Panc1 (cell line): ENCODE measurements around the gene HOXB2.

Experiments used
- POLR2AphosphoS5 ChIP-seq: IDR thresholded peaks from 2 replicates; pipeline ENCODE4 v1.6.1; 2012; ENCODE audit warnings: mild to moderate bottlenecking, low read depth, low read length, moderate library complexity
- REST ChIP-seq, 2 experiments: IDR thresholded peaks; 2 replicates each; pipeline ENCODE4 v1.6.1; 2011 to 2012; ENCODE audit warnings: low read depth in 2 of 2, control low read depth in 1 of 2, low read length in 1 of 2, mild to moderate bottlenecking in 1 of 2, moderate library complexity in 1 of 2; ENCODE audit not compliant: insufficient read depth in 1 of 2
- SIN3A ChIP-seq: IDR thresholded peaks from 2 replicates; pipeline ENCODE4 v1.6.1; 2012; ENCODE audit warnings: low read depth, mild to moderate bottlenecking, low read length, moderate library complexity, borderline replicate concordance; ENCODE audit not compliant: insufficient read depth
- TCF7L2 ChIP-seq: IDR thresholded peaks from 2 replicates; pipeline ENCODE4 v1.6.1; 2011; ENCODE audit warnings: mild to moderate bottlenecking, low read depth, low read length, inconsistent platforms
- TF ChIP-seq, protein P1 (sequence below): fragments of 450-650 bp; IDR thresholded peaks from 2 replicates; pipeline ENCODE4 v1.5.1; 2017; ENCODE audit warnings: mild to moderate bottlenecking

DNA sequence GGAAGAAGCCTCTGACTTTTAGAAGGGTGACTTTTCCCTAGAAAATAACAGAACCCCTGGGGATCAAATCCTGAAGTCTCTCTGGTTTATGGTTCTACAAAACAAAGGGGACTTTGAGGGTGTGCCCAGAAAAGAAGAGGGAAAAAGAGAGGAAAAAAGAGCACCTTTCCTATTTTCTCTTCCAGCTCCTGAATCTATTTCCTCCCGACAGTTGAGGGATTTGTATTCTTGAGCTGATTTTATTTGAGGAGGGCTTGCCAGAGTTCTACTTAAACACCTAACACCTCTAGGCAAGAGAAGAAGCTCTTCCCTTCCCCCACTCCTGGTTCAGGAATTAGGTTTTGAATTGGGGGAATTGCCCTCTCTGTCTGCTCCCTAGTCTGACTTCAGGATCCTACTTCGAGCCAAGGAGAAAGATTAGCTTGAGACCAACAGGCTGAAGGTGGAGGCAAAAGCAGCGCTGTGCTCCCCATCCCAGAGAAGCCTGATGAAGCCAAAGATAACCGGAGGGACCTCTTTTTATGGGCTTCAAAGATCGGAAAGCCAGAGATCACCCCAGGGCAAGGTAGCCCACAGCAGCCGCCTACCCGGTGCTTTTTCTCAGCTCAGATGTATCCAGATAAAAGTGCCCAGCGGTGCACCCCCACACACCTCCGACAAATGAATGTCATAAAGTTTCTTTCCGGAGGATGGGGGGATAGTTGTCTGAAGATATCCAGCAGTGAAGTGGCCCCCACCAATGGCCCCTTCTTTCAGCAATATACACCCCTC is 44.3 kb upstream of the HOXB2 start:
- TF ChIP-seq, protein P1, sequence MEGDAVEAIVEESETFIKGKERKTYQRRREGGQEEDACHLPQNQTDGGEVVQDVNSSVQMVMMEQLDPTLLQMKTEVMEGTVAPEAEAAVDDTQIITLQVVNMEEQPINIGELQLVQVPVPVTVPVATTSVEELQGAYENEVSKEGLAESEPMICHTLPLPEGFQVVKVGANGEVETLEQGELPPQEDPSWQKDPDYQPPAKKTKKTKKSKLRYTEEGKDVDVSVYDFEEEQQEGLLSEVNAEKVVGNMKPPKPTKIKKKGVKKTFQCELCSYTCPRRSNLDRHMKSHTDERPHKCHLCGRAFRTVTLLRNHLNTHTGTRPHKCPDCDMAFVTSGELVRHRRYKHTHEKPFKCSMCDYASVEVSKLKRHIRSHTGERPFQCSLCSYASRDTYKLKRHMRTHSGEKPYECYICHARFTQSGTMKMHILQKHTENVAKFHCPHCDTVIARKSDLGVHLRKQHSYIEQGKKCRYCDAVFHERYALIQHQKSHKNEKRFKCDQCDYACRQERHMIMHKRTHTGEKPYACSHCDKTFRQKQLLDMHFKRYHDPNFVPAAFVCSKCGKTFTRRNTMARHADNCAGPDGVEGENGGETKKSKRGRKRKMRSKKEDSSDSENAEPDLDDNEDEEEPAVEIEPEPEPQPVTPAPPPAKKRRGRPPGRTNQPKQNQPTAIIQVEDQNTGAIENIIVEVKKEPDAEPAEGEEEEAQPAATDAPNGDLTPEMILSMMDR: no peak
- peak; percentile 22 for TF ChIP-seq POLR2AphosphoS5
- peak in 1 of 2 experiments; percentile 23; a peak in 1 of 4 replicates for TF ChIP-seq REST (IDR thresholded peaks at IDR 0.05; ENCODE audit: insufficient read depth in 1 of 2, low read depth in 2 of 2, low read length in 1 of 2)
- peak; percentile 47 for TF ChIP-seq TCF7L2
- 0 out of 2 replicates have a peak, but pooled peaks have one; percentile 63 for TF ChIP-seq SIN3A
